HUES64 (cell line): ENCODE data around the gene HLA-DQA1.
"Not testable (repeated sequence)": the region's sequence is repeated elsewhere in the genome, so short reads cannot be mapped to it uniquely, and the experiment has no call there.

Experiments used
- H3K27ac ChIP-seq: 2 replicates; pipeline ENCODE4 v1.7.0; 2013; ENCODE audit warnings: low read depth, low read length, inconsistent platforms
- H3K27me3 ChIP-seq: 2 replicates; pipeline ENCODE4 v1.6.1; 2013; ENCODE audit warnings: mild to moderate bottlenecking, low read length; ENCODE audit not compliant: insufficient read depth
- H3K36me3 ChIP-seq: 2 replicates; pipeline ENCODE4 v1.6.1; 2013; ENCODE audit warnings: mild to moderate bottlenecking, low read length; ENCODE audit not compliant: insufficient read depth
- H3K4me1 ChIP-seq: 2 replicates; pipeline ENCODE4 v1.6.1; 2013; ENCODE audit warnings: mild to moderate bottlenecking, low read length, moderate library complexity; ENCODE audit not compliant: insufficient read depth
- H3K4me3 ChIP-seq: 2 replicates; pipeline ENCODE4 v1.5.1; 2013; ENCODE audit warnings: mild to moderate bottlenecking, low read length, moderate library complexity
- H3K9ac ChIP-seq: 2 replicates; pipeline ENCODE4 v1.6.1; 2013; ENCODE audit warnings: mild to moderate bottlenecking, low read depth, low read length
- H3K9me3 ChIP-seq: 2 replicates; pipeline ENCODE4 v1.6.1; 2013; ENCODE audit warnings: low read depth, low read length; ENCODE audit not compliant: insufficient read depth
- WGBS: fragments of 150-250, 120-280 bp; methylation state at CpG from one replicate; pipeline ENCODE4 v1.1.7; 2013; ENCODE audit warnings: missing lambda C conversion rate; 5-methylcytosine and 5-hydroxymethylcytosine counted together

The HLA-DQA1 gene

GRCh38 chr6:32623693-32624092, 13.5 kb upstream of the HLA-DQA1 start:
- no peak overlapping the region for H3K27ac ChIP-seq
- no peaks in the 10 kb centered on the region for H3K27me3 ChIP-seq
- H3K36me3 ChIP-seq, result no peaks in the 10 kb centered on the region
- H3K9ac ChIP-seq, result no peak overlapping the region
- no peak overlapping the region for H3K4me3 ChIP-seq
- H3K9me3 ChIP-seq, result 0 out of 2 replicates have a peak, but pooled peaks cover 5% of the 10 kb centered on the region
- H3K4me1 ChIP-seq, result no peaks in the 10 kb centered on the region; the same call in 1 of the 2 replicates

- no peaks in the 10 kb centered on the region for H3K36me3 ChIP-seq
- no peaks in the 10 kb centered on the region for H3K27me3 ChIP-seq
- H3K9me3 ChIP-seq, result 0 out of 2 replicates have a peak, but pooled peaks cover 2% of the 10 kb centered on the region
- no CpG with 5 or more reads among the region's 3 CpGs for WGBS
- H3K4me3 ChIP-seq, result no peak overlapping the region
- no peak overlapping the region for H3K27ac ChIP-seq
- H3K9ac ChIP-seq, result no peak overlapping the region
- no peaks in the 10 kb centered on the region; the same call in 1 of the 2 replicates for H3K4me1 ChIP-seq
Measured at GRCh38 chr6:32624565-32624964, 12.6 kb upstream of the HLA-DQA1 start.

GRCh38 chr6:32625137-32625536, 12.1 kb upstream of the HLA-DQA1 start:
- H3K27ac ChIP-seq, result no peak overlapping the region
- H3K36me3 ChIP-seq, result no peaks in the 10 kb centered on the region
- 0 out of 2 replicates have a peak, but pooled peaks cover 2% of the 10 kb centered on the region for H3K9me3 ChIP-seq
- no peak overlapping the region for H3K9ac ChIP-seq
- no peaks in the 10 kb centered on the region; the same call in 1 of the 2 replicates for H3K4me1 ChIP-seq
- no peaks in the 10 kb centered on the region for H3K27me3 ChIP-seq
- H3K4me3 ChIP-seq, result no peak overlapping the region
- 75% methylated on average over 5 of the region's 5 CpGs for WGBS

GRCh38 chr6:32627249-32627648, 10.0 kb upstream of the HLA-DQA1 start:
- WGBS, result 85% methylated on average over 3 of the region's 3 CpGs
- Histone ChIP-seq H3K9ac (no peak overlapping the region), H3K4me3 (no peak overlapping the region), H3K9me3 (no peaks in the 10 kb centered on the region), H3K36me3 (no peaks in the 10 kb centered on the region), H3K4me1 (no peaks in the 10 kb centered on the region; the same call in 1 of the 2 replicates), H3K27ac (no peak overlapping the region), H3K27me3 (no peaks in the 10 kb centered on the region)

GRCh38 chr6:32627831-32628230, 9.4 kb upstream of the HLA-DQA1 start:
- WGBS, result 72% methylated on average over 2 of the region's 3 CpGs

GRCh38 chr6:32629793-32630192, 7.4 kb upstream of the HLA-DQA1 start:
- H3K9ac ChIP-seq, H3K9me3 ChIP-seq, H3K27me3 ChIP-seq, H3K4me3 ChIP-seq, H3K36me3 ChIP-seq, H3K4me1 ChIP-seq, H3K27ac ChIP-seq: not testable (repeated sequence)
- WGBS, result 98% methylated on average over 11 of the region's 13 CpGs

More at GRCh38 chr6:32627831-32628230, 9.4 kb upstream of the HLA-DQA1 start:
- Histone ChIP-seq H3K36me3 (no peaks in the 10 kb centered on the region), H3K9ac (no peak overlapping the region), H3K4me1 (no peaks in the 10 kb centered on the region), H3K27ac (no peak overlapping the region), H3K9me3 (peaks cover 4% of the 10 kb centered on the region; the same call in 1 of the 2 replicates), H3K4me3 (no peak overlapping the region), H3K27me3 (no peaks in the 10 kb centered on the region)

GRCh38 chr6:32635526-32636123, 1.6 kb upstream of the HLA-DQA1 start:
- H3K9me3 ChIP-seq, result peaks cover 9% of the 10 kb centered on the region; the same call in 1 of the 2 replicates
- H3K36me3 ChIP-seq, result no peaks in the 10 kb centered on the region
- H3K9ac ChIP-seq, result no peak overlapping the region
- H3K4me3 ChIP-seq, result no peak overlapping the region
- H3K27me3 ChIP-seq, result no peaks in the 10 kb centered on the region
- H3K27ac ChIP-seq, result no peak overlapping the region
- WGBS, result 62% methylated on average over 1 of the region's 2 CpGs
- H3K4me1 ChIP-seq, result no peaks in the 10 kb centered on the region

GRCh38 chr6:32637883-32638282, 677 bp downstream of the HLA-DQA1 start:
- Histone ChIP-seq H3K27me3 (no peaks in the 10 kb centered on the region), H3K4me1 (no peaks in the 10 kb centered on the region), H3K36me3 (no peaks in the 10 kb centered on the region), H3K9ac (no peak overlapping the region), H3K4me3 (no peak overlapping the region), H3K27ac (no peak overlapping the region), H3K9me3 (peaks cover 5% of the 10 kb centered on the region; the same call in 1 of the 2 replicates)
- 80% methylated on average over 1 of the region's 3 CpGs for WGBS

GRCh38 chr6:32638532-32639219, 1.5 kb downstream of the HLA-DQA1 start:
- Histone ChIP-seq H3K4me3 (no peak overlapping the region), H3K27me3 (no peaks in the 10 kb centered on the region), H3K9ac (no peak overlapping the region), H3K27ac (no peak overlapping the region), H3K36me3 (no peaks in the 10 kb centered on the region), H3K4me1 (no peaks in the 10 kb centered on the region), H3K9me3 (0 out of 2 replicates have a peak, but pooled peaks cover 5% of the 10 kb centered on the region)
- 89% methylated on average over 9 of the region's 9 CpGs for WGBS

- no peak overlapping the region for H3K4me3 ChIP-seq
- H3K27me3 ChIP-seq, result no peaks in the 10 kb centered on the region
- H3K9me3 ChIP-seq, result 0 out of 2 replicates have a peak, but pooled peaks cover 1% of the 10 kb centered on the region
- H3K27ac ChIP-seq, result no peak overlapping the region
- H3K9ac ChIP-seq, result no peak overlapping the region
- WGBS, result 67% methylated on average over 7 of the region's 8 CpGs
- no peaks in the 10 kb centered on the region for H3K4me1 ChIP-seq
- no peaks in the 10 kb centered on the region for H3K36me3 ChIP-seq
Measured at GRCh38 chr6:32639440-32640394, 2.5 kb downstream of the HLA-DQA1 start.

- Histone ChIP-seq H3K27ac (no peak overlapping the region), H3K4me1 (no peaks in the 10 kb centered on the region), H3K9me3 (no peaks in the 10 kb centered on the region), H3K36me3 (no peaks in the 10 kb centered on the region), H3K9ac (no peak overlapping the region), H3K4me3 (no peak overlapping the region), H3K27me3 (no peaks in the 10 kb centered on the region)
- WGBS, result 84% methylated on average over 6 of the region's 6 CpGs
Measured at GRCh38 chr6:32641122-32641521, 3.9 kb downstream of the HLA-DQA1 start.
